ENCODE data around the gene ZNF655. TPM values are rescaled to one million over a fixed set of nuclear protein-coding genes. Genes with fewer than 3 reads are reported as not detected.

Gene ZNF655
- total RNA-seq, 1 donor from 2014 or later: 62.8 TPM

- no peak for TF ChIP-seq CTCF (IDR thresholded peaks at IDR 0.05)
- no peak for DNase-seq (ENCODE audit: extremely low spot score, unreplicated experiment)
- Mint-ChIP-seq H3K4me3 (ENCODE audit: unreplicated experiment) (no peak overlapping the region), H3K9me3 (ENCODE audit: unreplicated experiment) (no peaks in the 10 kb centered on the region), H3K27ac (ENCODE audit: unreplicated experiment) (no peak overlapping the region), H3K27me3 (ENCODE audit: unreplicated experiment) (no peaks in the 10 kb centered on the region), H3K4me1 (ENCODE audit: unreplicated experiment) (peaks cover 30% of the 10 kb centered on the region), H3K36me3 (ENCODE audit: unreplicated experiment) (peaks cover 2% of the 10 kb centered on the region)
Measured at GRCh38 chr7:99554939-99555338, 3.5 kb upstream of the ZNF655 start.

GRCh38 chr7:99557196-99557607 is 1.2 kb upstream of the ZNF655 start:
- H3K9me3 Mint-ChIP-seq (ENCODE audit: unreplicated experiment): no peaks in the 10 kb centered on the region
- H3K27ac Mint-ChIP-seq (ENCODE audit: unreplicated experiment): peak overlapping the region; percentile 99
- H3K4me1 Mint-ChIP-seq (ENCODE audit: unreplicated experiment): peaks cover 36% of the 10 kb centered on the region
- TF ChIP-seq CTCF (IDR thresholded peaks at IDR 0.05): no peak
- H3K27me3 Mint-ChIP-seq (ENCODE audit: unreplicated experiment): no peaks in the 10 kb centered on the region
- peaks cover 11% of the 10 kb centered on the region for H3K36me3 Mint-ChIP-seq (ENCODE audit: unreplicated experiment)
- peak overlapping the region; percentile 98 for H3K4me3 Mint-ChIP-seq (ENCODE audit: unreplicated experiment)
- no peak for DNase-seq (ENCODE audit: extremely low spot score, unreplicated experiment)

GRCh38 chr7:99557940-99558305 is 519 bp upstream of the ZNF655 start:
- peak overlapping the region; percentile 99 for H3K27ac Mint-ChIP-seq (ENCODE audit: unreplicated experiment)

GRCh38 chr7:99559175-99559915 is 903 bp downstream of the ZNF655 start:
- H3K9me3 Mint-ChIP-seq (ENCODE audit: unreplicated experiment): no peaks in the 10 kb centered on the region
- peaks cover 26% of the 10 kb centered on the region for H3K36me3 Mint-ChIP-seq (ENCODE audit: unreplicated experiment)
- no peak for DNase-seq (ENCODE audit: extremely low spot score, unreplicated experiment)
- H3K4me1 Mint-ChIP-seq (ENCODE audit: unreplicated experiment): peaks cover 49% of the 10 kb centered on the region
- H3K27ac Mint-ChIP-seq (ENCODE audit: unreplicated experiment): peak overlapping the region; percentile 99
- no peak for TF ChIP-seq CTCF (IDR thresholded peaks at IDR 0.05)
- H3K27me3 Mint-ChIP-seq (ENCODE audit: unreplicated experiment): no peaks in the 10 kb centered on the region
- H3K4me3 Mint-ChIP-seq (ENCODE audit: unreplicated experiment): peak overlapping the region; percentile 98

More at GRCh38 chr7:99557940-99558305, 519 bp upstream of the ZNF655 start:
- H3K36me3 Mint-ChIP-seq (ENCODE audit: unreplicated experiment): peaks cover 17% of the 10 kb centered on the region
- no peaks in the 10 kb centered on the region for H3K9me3 Mint-ChIP-seq (ENCODE audit: unreplicated experiment)
- peaks cover 38% of the 10 kb centered on the region for H3K4me1 Mint-ChIP-seq (ENCODE audit: unreplicated experiment)
- no peak for TF ChIP-seq CTCF (IDR thresholded peaks at IDR 0.05)
- no peaks in the 10 kb centered on the region for H3K27me3 Mint-ChIP-seq (ENCODE audit: unreplicated experiment)
- peak overlapping the region; percentile 98 for H3K4me3 Mint-ChIP-seq (ENCODE audit: unreplicated experiment)
- DNase-seq (ENCODE audit: extremely low spot score, unreplicated experiment): no peak

- Mint-ChIP-seq H3K36me3 (ENCODE audit: unreplicated experiment) (peaks cover 39% of the 10 kb centered on the region), H3K27ac (ENCODE audit: unreplicated experiment) (peak overlapping the region; percentile 96), H3K27me3 (ENCODE audit: unreplicated experiment) (no peaks in the 10 kb centered on the region), H3K4me1 (ENCODE audit: unreplicated experiment) (peaks cover 55% of the 10 kb centered on the region), H3K4me3 (ENCODE audit: unreplicated experiment) (peak overlapping the region; percentile 98), H3K9me3 (ENCODE audit: unreplicated experiment) (no peaks in the 10 kb centered on the region)
- DNase-seq (ENCODE audit: extremely low spot score, unreplicated experiment): no peak
- no peak for TF ChIP-seq CTCF (IDR thresholded peaks at IDR 0.05)
Measured at GRCh38 chr7:99560834-99561736, 2.6 kb downstream of the ZNF655 start.
